COLO668 (cell line): ENCODE data around the gene ZFP36L1.

ENCODE experiments used
- DNase-seq: peaks from one replicate; lab custom pipeline; 2025; ENCODE audit not compliant: unreplicated experiment; lab: John Stamatoyannopoulos, UW

The ZFP36L1 gene

GRCh38 chr14:68816183-68816942 is 23.5 kb upstream of the ZFP36L1 start:
- peak; percentile 97 for DNase-seq

DNA sequence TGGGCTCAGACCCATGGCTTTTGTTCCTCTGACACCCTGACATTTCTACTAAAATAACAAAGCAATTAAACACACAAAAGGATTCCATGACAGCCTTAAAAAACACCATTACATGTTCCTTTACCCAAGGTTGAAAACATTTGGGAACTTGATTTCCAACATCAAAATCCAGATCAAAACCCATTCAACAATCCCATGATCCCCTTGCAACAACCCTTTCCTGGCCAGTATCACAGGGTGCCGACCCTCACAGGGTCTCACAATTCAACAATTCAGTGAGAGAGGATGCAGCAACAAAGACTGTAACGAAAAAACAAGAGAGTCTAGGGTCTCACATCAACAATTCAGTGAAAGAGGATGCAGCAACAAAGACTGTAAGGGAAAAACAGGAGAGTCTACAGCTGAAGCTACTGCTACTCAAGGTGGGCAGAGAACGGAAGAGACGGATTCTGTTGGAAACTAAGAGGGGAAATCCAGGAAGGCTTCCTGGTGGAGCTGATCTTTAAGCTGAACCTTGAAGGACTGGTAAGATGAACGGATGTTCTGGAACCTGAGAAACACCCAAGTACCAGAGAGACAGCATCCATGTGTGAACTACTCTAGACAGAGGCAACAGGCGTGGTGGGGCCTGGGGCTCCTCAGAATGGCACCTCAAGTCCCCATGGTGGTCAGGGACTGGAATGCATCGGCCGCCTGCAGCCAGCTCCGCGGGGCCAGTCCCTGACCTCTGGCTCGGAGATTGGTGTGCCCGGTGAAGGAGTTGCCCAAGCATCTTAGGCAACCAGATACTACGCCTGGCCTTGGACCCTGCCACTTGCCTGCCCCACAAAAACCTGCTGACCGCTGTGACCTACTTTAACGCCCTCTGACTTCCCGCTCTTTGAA is 22.7 kb upstream of the ZFP36L1 start:
- DNase-seq, result no peak

DNA sequence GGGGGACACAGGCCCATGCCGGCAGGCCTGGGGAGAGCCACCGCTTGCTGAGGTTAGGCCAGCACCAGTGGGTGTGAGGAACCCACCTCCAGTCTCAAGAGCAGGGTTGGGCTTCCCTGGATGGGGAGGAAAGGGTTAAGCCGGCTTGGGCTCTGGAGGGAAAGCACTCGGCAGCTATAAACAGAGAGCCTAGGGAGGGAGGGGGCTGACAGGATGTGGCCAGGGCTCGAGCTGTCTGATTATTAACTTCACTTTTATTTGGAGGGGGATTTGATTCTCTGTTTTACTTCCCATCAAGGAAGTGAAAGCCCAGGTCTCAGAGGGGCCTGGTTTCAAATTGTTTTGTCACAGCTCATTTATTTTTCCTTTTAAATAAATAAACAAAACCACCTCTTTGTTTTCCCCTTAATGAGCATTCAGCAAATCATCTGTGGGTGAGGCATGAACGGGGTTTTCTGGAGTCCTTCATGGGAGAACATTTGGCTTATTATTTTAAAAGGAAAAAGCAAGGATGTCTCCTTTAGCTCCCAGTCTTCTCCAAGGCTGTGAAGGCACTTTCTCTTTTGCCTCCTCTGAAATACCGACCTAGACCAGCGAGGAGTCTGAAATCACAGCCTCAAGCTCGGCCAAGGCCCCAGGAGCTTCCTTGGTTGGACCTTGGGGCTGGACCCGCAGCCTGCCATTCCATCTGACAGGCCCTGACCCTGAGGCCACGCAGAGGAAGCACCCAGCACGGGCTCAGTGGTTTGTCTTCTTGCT is 21.9 kb upstream of the ZFP36L1 start:
- peak; percentile 79 for DNase-seq

- DNase-seq, result no peak
These were observed 21.3 kb upstream of the ZFP36L1 start for GRCh38 chr14:68814238-68814538.

DNA sequence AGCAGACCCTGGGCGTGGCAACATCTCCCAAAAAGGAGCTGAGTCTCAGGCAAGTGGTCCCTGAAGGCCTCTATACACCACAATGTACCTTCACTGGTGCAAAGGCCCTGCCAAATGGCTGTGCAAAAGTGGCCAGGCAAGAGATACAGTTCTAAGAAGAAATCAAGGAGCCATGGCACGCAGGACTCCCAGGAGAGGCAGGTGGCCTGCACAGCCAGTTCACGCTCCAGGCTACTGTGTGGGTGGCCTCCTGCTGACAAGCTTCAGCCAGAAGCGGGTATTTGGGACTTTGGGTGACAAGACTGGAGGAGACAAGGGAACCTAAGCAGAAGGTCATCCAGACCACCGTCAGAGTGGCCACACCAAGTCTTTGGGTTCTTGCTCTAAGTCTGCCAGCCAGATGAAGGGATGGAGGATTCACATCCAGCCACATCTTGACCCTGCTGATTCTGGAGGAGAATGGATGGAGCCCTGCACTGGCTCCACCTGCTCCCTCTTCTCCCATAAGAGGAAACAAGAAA is 20.5 kb upstream of the ZFP36L1 start:
- no peak for DNase-seq

DNA sequence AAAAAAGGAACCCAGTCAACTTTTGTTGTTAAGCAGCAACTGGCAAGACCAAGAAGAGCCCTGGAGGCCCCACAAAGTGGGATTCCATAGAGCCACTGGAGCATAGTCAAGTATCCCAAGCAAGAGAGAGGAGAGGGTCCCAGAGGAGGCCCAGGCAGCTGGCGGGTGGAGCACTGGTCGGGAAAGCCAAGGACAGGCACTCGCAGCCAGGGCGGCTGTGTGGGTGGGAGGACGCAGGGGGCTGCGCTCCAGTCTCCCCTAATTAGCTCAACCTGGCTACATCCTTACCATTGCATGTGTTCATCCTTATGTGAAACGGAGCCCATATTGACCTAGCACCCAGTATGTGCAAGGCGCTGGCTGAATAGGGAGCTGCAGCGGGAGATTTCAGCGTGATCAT is 18.3 kb upstream of the ZFP36L1 start:
- no peak for DNase-seq

GRCh38 chr14:68810173-68811153 is 17.6 kb upstream of the ZFP36L1 start:
- no peak for DNase-seq

DNA sequence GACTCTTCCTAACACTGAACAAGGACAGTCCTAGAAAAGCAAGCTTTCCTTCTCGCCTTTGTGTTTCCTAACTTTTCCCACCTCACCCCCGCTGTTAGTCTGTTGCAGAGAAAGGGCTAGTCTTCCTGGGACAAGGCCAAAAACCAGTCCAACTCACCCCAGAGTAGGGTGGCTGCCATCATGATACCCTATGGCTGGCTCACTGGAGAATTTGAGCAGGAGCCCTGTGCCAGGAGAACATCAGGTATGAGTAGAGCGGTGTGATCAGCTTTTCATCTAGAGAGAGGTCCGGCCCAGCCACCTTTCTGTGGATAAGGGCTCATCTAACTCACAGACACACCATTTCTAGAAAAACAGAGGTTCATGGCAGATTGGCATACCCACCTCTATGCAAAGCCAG is 16.7 kb upstream of the ZFP36L1 start:
- no peak for DNase-seq

DNA sequence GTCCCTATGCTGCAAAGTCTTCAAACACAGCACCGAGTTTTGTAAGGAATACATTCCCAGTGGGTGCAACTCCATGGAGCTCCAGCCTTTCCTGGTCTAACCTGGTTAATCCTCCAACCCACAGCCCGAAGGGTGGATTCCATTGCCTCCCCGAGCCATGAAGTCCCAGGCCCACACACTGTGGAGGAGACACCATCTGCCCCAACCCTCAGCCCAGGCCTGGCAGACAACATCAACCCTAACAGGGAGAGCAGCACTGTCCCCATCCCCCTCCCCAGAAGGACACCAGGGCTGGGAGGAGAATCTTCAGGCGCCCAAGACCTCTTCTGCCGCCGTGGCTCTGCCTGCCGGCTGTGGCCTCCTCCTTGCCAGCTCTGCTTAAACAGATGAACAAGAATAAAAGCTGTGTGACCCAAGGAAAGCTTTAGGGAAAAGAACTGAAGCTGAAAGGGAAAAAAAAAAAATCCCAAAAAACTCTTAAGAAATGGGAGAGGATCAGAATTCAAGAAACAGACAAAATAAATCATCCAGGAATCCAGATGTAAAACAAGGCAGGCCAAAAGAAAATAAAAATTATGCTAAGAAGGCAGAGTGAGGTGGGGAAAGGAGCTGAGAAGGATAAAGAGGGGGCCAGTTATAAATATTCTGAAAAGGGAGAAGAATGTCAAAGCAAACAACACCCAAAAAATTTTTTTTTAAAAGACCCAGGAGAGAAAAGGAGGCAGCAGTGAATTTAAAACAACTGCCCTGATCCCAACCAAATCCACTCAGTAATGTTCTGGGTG is 16.0 kb upstream of the ZFP36L1 start:
- DNase-seq, result no peak

GRCh38 chr14:68807987-68808386 is 15.1 kb upstream of the ZFP36L1 start:
- DNase-seq, result no peak

DNA sequence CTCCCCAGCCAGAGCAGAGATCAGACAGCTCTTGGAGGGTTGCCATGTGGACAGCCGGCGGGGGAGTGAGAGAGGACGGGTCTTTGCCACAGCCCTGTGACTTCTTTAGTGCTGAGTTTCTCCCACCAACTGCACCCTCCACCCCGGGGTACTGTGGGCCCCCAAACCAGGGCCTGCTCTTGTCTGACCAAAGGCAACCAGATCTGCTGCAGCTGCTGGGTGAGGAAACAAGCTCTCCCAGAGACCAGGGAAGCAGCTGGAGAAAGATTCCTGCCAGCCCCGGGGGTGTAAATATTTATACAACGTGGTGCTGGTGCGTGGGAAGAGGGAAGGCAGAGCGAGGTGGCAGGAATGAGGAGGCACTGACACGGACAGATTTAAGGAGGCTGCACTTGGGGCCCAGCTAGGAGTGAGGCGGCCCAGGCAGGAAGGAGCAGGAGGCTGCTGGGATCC is 14.3 kb upstream of the ZFP36L1 start:
- peak; percentile 80 for DNase-seq

GRCh38 chr14:68806526-68807147 is 13.8 kb upstream of the ZFP36L1 start:
- no peak for DNase-seq

DNA sequence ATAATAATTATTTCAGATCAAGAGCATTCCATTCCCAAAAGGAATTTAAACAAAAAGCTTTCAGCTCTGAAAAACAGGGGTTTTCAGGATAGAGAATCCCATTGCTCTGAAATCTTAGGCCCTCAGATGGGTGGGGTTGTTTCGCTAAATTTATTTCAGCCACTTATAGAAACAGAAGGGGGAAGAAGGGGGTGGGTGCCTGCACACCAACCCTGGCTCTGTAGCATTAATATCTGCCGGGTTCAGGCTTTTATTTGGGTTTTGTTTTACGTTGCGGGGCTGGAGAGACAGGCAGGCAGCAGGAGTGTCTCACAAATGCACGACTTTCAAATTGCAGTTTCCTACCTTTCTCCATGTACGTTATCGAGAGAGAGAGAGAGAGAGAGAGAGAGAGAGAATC is 12.5 kb upstream of the ZFP36L1 start:
- no peak for DNase-seq

DNA sequence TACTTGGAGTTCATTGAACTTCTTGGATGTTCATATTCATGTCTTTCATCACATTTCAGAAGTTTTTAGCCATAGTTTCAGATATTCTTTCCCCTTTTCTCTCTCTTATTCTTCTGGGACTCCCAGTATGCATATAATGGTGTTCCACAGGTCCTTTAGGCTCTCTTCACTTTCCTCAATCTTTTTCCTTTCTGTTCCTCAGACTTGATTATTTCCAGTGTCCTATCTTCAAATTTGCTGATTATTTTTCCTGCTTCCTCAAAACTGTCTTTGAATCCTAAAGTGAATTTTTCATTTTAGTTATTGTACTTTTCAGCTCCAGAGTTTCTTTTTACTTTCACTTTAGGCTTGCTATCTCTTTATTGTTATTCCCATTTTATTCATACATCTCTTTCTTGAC is 8.8 kb upstream of the ZFP36L1 start:
- DNase-seq, result no peak

DNA sequence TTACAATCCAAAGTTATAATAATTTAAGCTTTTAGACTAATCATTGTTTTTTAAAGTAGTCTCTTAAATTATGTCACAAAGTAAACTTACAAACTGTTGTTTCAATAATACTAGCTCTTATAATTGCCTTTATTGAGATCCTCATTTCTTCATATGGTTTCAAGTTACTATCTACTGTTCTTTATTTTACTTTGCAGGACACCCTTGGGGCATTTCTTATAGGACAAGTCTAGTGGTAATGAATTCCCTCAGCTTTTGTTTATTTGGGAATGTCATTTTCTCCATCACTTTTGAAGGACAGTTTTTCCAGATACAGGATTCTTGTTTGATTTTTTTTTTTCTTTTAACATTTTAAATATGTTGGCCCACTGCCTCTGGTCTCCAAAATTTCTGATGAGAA is 8.1 kb upstream of the ZFP36L1 start:
- no peak for DNase-seq

- DNase-seq, result no peak
These were observed 7.5 kb upstream of the ZFP36L1 start for GRCh38 chr14:68800390-68800789.

DNA sequence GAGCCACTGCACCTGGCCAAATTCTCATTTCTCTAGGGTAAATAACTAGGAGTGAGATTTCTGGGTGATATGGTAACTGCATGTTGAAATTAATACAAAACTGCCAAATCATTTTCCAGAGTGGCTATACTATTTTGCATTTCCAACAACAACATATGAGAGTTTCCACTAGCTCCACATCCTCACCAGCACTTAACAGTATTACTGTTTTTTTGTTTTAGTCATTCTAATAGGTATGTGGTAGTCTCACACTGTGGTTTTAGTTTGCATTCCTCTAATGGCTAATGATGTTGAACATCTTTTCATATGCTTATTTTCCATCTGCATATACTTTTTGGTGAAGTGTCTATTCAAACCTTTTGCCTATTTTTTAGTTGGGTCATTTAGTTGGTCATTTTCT is 5.8 kb upstream of the ZFP36L1 start:
- no peak for DNase-seq

- no peak for DNase-seq
These were observed 4.3 kb upstream of the ZFP36L1 start for GRCh38 chr14:68797121-68797670.
